Pulmonary artery endothelial cell (primary cell): ENCODE data around the gene F5. TPM values are rescaled to one million over a fixed set of nuclear protein-coding genes. Genes with fewer than 3 reads are reported as not detected.

ENCODE experiments used
- DNase-seq: peaks from one replicate; pipeline ENCODE4 v3.0.0-alpha.2; 2011; ENCODE audit warnings: low read depth, low spot score
- total RNA-seq: library from RNA; depleted of rRNA; stranded (reverse); fragments of >200 nt; gene quantifications from 2 replicates; pipeline ENCODE4 v1.2.3, GENCODE V29; 2014

F5 gene
- total RNA-seq, 1 donor from 2014 or later = 0.13 TPM

DNA sequence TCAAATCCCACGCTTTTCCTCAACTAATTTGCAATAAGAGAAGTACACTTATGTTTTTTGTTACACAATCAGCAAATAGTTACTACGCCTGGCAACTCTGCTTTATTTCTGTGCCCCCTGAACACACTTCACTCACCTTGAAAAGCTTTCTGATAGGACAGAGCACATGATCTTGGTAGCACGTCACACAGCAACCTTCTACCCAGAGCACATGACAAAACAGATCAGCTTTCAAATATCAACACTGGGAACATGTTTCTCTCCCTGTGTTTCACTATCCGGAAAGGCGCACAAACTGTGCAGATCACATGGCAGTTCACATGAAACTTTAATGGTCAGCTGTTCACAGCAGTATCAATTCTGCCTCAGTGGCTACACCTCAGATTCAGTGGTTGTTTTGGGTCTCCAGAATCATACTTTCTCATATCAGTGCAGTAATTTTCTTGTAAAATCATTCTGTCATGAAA lies 102.7 kb downstream of the F5 start:
- DNase-seq = no peak

DNA sequence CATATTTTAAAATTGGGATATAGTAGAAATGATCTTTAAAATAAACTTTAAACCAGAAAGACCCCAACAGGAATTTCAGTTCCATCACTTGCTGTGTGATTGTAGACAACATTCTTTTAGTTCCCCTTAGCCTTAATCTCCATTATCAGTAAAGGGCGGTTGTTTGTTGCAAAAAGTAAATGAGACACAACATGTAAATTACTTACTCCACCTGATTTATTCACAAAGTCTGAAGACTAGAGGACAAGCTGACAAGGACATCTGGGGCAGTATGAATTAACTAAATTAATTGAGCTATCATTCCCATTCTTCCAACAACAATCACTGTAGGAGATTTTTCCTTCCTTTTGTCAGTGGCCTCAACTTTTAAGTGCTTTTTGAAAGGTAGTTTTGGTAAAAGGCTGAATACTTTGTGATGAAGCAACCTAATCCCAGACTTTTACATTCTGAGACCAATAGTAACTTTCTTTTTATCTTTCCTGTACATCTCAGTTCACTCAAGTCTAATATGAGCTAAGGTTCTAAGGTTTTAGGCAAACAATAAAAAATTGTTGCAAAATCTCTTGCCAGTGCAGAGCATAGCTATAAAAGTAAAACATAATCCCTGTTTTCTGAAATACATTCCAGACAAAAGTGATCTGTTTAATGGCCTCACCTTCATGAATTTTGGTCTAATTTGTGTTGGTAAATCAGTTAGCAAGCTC lies 106.8 kb downstream of the F5 start:
- no peak for DNase-seq

DNA sequence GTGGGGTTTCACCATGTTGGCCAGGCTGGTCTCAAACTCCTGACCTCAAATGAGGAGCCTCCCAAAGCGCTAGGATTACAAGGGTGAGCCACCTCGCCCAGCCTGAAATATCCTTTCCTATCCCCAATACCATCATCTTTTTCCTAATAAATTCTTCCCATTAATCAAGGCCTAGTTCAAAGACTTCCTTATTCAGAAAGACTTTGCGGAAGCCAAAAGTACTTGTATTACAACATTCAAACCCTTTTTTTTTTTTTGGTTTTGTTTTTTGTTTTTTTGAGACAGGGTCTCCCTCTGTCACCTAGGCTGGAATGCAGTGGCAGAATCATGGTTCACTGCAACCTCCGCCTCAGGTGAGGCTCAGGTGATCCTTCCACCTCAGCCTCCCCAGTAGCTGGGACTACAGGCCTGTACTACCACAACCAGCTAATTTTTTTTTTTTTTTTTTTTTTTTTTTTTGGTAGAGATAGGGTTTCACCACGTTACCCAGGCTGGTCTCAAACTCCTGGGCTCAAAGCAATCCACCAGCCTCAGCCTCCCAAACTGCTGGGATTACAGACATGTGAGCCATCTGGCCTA lies 108.1 kb downstream of the F5 start:
- no peak for DNase-seq

DNA sequence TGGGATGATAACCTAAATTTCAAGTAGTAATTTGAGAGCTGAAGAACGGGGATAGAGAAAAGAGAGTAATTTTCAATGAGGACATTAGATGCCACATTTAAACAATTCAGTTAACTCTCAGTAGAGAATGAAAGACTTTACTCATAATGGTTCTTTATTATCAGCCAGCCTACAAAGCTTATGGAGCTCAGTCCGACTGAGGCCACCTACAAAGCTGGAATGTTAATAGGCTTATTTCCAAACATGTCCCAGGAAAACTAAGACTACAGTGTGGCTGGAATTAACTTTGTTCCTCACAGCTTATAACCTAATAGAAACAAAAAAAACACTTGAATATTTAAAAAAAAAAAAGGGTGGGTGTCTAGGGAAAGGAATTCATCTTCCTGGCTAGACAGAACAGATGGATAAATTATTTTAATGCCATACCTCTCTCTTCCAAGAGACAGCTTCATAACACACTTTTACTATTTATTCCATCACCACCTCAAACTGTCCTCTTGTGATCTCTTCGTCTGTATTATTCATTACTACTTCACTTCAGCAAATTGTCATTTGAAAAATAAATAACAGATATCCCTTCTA lies 110.4 kb downstream of the F5 start:
- no peak for DNase-seq

DNA sequence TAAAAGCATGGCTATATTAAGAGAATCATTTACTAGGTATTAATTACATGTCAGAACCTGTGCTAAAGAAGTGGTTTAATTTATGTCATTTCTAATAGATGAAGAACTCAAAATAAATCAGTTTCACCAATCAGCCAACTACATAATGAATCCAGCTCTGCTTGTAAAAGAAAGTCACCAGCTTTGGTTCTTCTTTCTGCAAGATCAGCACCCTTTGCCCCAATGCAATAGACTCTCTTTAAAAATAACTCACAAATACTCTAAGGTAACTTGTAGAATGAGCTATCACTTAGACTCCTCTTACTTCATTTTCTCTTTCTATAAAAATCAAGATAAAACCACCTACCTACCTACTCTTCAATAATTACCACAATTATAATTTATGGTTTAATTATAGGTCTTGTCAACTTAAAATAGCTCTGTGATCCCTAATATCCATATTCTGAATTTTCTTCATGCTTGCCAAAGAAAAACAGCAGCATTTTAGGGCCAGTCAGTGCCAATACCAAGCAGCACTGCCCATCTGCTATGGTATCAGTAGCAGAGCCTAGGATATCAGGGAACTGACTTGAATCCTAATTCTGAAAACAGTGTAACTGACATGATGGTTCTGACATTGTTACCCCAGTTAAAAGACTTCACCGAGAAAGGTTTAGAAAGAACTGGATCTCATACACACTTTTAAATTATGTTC lies 111.8 kb downstream of the F5 start:
- no peak for DNase-seq

DNA sequence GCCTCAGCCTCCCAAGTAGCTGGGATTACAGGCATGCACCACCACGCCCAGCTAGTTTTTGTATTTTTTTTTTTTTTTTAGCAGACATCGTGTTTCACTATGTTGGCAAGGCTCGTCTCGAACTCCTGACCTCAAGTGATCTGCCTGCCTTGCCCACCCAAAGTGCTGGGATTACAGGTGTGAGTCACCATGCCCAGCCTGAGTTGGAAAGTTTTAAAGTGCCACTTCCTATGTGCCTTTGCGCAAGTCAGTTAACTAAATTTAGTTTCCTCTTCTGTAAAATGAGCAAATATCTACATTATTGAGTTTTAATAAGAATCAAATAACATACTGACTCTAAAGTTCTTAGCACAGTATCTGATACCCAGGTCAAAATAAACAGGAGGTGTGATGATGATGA lies 112.9 kb downstream of the F5 start:
- DNase-seq = no peak

DNA sequence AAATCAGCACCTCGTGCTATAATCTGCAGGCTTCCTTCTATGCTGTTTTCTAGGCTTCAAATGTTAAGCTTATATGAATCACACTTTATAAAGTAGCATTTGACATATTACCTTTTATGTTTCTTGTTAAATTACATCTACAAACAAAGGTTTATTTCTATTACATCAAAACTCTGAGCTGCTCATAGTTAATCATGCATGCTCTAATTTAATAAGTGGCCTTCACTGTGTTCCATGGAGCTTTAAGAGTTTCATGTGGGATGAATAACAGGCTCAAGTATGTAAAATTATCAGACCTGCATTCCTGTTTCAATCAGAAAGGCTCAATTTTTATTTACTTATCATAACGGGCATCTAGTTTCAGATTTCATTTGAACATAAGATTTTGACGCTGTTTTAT lies 113.5 kb downstream of the F5 start:
- no peak for DNase-seq

DNA sequence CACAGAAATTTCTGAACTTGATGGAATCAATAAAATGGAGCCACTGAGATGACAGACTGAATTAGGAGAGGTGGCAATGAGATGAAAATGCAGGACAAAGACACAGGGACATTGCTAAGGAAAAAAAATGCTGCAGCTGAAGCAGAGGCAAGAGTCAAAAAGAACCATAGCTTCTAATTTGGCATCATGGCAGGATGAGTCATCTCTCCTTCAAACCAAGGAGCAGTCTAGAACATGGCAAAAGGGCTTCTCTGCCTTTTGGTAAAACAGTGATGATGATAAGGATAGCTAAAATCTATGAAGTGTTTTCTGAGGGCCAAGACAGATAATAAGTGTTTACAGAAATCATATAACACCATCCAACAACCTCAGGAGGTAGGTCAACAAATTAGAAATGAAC lies 117.3 kb downstream of the F5 start:
- DNase-seq = no peak

DNA sequence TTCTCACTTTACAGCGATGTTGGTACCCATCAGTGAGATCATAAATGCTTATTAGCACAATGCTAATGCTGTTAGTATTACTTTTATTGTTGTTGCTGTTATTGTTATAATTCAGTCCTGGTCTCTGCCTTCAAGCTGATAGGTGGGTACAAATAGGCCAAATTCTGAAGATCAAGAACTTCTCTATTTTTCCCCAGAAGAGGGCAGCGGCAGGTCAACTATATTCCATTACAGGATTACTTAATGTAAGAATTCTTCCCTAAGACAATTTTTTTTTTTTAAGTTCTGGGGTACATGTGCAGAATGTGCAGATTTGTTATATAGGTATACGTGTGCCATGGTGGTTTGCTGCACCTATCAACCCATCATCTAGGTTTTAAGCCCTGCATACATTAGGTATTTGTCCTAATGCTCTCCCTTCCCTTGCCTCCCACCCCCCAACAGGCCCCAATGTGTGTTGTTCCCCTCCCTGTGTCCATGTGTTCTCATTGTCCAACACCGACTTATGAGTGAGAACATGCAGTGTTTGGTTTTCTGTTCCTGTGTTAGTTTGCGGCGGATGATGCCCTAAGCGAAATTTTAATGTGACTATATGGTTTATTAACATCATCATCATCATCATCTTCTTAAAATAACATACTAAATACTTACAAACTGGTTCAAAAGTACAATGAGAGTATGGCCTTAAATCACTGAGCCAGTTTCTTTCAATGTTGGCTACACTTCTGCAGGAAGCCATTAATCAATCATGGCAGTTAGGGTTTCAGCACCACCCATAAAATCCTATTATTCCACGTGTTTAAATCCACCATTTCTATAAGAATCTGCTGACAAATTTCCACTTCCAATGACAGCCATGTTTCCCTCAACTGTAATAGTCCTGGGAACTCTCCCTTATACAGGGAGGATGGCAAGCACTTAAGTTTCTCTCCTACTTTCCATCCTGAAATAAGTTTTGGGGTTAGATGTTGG lies 119.7 kb downstream of the F5 start:
- DNase-seq = no peak

DNA sequence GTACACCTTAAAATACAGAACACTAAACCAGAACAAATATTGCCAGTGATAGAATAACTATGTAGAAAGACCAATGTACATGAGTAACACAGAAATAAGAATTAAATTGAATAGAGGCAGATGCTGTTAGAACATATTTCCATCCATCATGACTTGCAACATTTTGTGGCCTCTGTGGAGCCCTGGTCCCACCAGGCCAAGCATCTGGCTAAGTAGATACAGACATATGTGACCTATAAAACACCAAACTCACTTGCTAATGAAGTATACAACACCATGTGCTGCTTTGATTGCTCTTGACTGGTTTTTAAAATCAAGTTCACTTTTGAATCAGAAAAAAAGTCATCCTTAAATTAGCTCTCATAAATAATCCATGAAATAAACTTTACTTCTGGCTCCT lies 121.0 kb downstream of the F5 start:
- no peak for DNase-seq

Other genes with a start within 250 kb of the F5 start
- gene NME7, start 218.7 kb downstream of the F5 start, total RNA-seq = 20.3 and 30.8 TPM in 2 replicates
- 21.2 and 27.1 TPM in 2 replicates for gene BLZF1, start 218.3 kb downstream of the F5 start, total RNA-seq
- gene CCDC181, start 159.0 kb downstream of the F5 start, total RNA-seq = 0.74 and 0.86 TPM in 2 replicates
- 8.8 and 11.2 TPM in 2 replicates for gene SLC19A2, start 100.5 kb downstream of the F5 start, total RNA-seq
- 1.8 and 3.3 TPM in 2 replicates for gene SELP, start 43.6 kb upstream of the F5 start, total RNA-seq
- 1.5 and 2.3 TPM in 2 replicates for gene SELL, start 125.1 kb upstream of the F5 start, total RNA-seq
- 2.1 and 2.8 TPM in 2 replicates for gene SELE, start 147.6 kb upstream of the F5 start, total RNA-seq
- 8.2 and 8.6 TPM in 2 replicates for gene METTL18, start 208.4 kb upstream of the F5 start, total RNA-seq